Measurements from ENCODE around the gene CLEC4F.

- TF ChIP-seq CTCF (conservative IDR thresholded peaks at IDR 0.05) (no peak), EZH2 (IDR thresholded peaks at IDR 0.05; ENCODE audit: low read depth) (no peak)
Observed at GRCh38 chr2:70833246-70833645, 12.8 kb upstream of the CLEC4F start.

Measured in PC-9 (cell line).